HG03139 (cell line): Measurements from ENCODE around the gene ZNRF1.
"Not testable (repeated sequence)": the region's sequence is repeated elsewhere in the genome, so short reads cannot be mapped to it uniquely, and the experiment has no call there.

Experiments used
- ATAC-seq: cut with Tn5 transposase; IDR thresholded peaks from one replicate; pipeline ENCODE4 v1.9.1; 2021; ENCODE audit not compliant: unreplicated experiment

ZNRF1 gene

GRCh38 chr16:75026239-75026891, 27.5 kb downstream of the ZNRF1 start:
- ATAC-seq, result not testable (repeated sequence)

GRCh38 chr16:75026892-75027391, 28.1 kb downstream of the ZNRF1 start:
- no peak for ATAC-seq

GRCh38 chr16:75027520-75028300, 28.9 kb downstream of the ZNRF1 start:
- ATAC-seq, result no peak

- no peak for ATAC-seq
Measured at GRCh38 chr16:75028544-75029135, 29.8 kb downstream of the ZNRF1 start.

GRCh38 chr16:75029854-75030253, 31.0 kb downstream of the ZNRF1 start:
- no peak for ATAC-seq

GRCh38 chr16:75032655-75033054, 33.8 kb downstream of the ZNRF1 start:
- no peak for ATAC-seq

GRCh38 chr16:75035410-75035968, 36.7 kb downstream of the ZNRF1 start:
- no peak for ATAC-seq

GRCh38 chr16:75038036-75038858, 39.4 kb downstream of the ZNRF1 start:
- no peak for ATAC-seq

- no peak for ATAC-seq
Measured at GRCh38 chr16:75039941-75040340, 41.1 kb downstream of the ZNRF1 start.

GRCh38 chr16:75042426-75043174, 43.8 kb downstream of the ZNRF1 start:
- no peak for ATAC-seq

- peak; percentile 65 for ATAC-seq
Measured at GRCh38 chr16:75043175-75043895, 44.5 kb downstream of the ZNRF1 start.

GRCh38 chr16:75044800-75045361, 46.1 kb downstream of the ZNRF1 start:
- no peak for ATAC-seq

- no peak for ATAC-seq
Measured at GRCh38 chr16:75045424-75045823, 46.6 kb downstream of the ZNRF1 start.

- ATAC-seq, result no peak
Measured at GRCh38 chr16:75048054-75048453, 49.2 kb downstream of the ZNRF1 start.

- no peak for ATAC-seq
Measured at GRCh38 chr16:75048530-75048929, 49.7 kb downstream of the ZNRF1 start.

- ATAC-seq, result no peak
Measured at GRCh38 chr16:75052481-75053202, 53.8 kb downstream of the ZNRF1 start.

- ATAC-seq, result no peak
Measured at GRCh38 chr16:75053791-75054555, 55.1 kb downstream of the ZNRF1 start.

- ATAC-seq, result no peak
Measured at GRCh38 chr16:75054556-75054947, 55.7 kb downstream of the ZNRF1 start.
